ENCODE measurements around the gene RIOX2.

RIOX2 gene

GRCh38 chr3:97968376-97968775 is 3.9 kb downstream of the RIOX2 start:
- DNase-seq (ENCODE audit: low spot score) = no peak
- no peak overlapping the region for H3K27ac ChIP-seq (replicated peaks; ENCODE audit: low read length)
- H2AFZ ChIP-seq (ENCODE audit: low read length) = no peak overlapping the region
- H3K4me1 ChIP-seq (ENCODE audit: control insufficient read depth in 2 of 2, insufficient read depth in 1 of 2, low read depth in 1 of 2, low read length in 2 of 2) = peaks cover 0 to 3% of the 10 kb centered on the region in 2 donors
- no peaks in the 10 kb centered on the region for H3K79me1 ChIP-seq (ENCODE audit: low read depth, low read length)
- no peak overlapping the region for H3K9ac ChIP-seq (ENCODE audit: low read depth, low read length, poor library complexity)
- H4K8ac ChIP-seq (ENCODE audit: low read depth, low read length) = no peak overlapping the region
- H4K91ac ChIP-seq (ENCODE audit: low read depth, low read length, poor library complexity) = no peak overlapping the region
- WGBS, 2 donors (ENCODE audit: extremely low coverage in 2 of 2, insufficient read length in 2 of 2, insufficient replicate concordance in 1 of 2) = no CpG with 5 or more reads among the region's 1 CpG
- H2BK12ac ChIP-seq (ENCODE audit: low read length) = no peak overlapping the region
- no peak overlapping the region for H2AK5ac ChIP-seq (ENCODE audit: low read depth, low read length)
- no peak overlapping the region for H3K4me2 ChIP-seq (ENCODE audit: insufficient read depth, low read length, poor library complexity, severe bottlenecking)
- no peak overlapping the region for H2BK120ac ChIP-seq (ENCODE audit: low read depth, low read length)
- H3K14ac ChIP-seq (ENCODE audit: low read length) = no peak overlapping the region
- H3K27me3 ChIP-seq (ENCODE audit: control insufficient read depth in 3 of 3, insufficient read depth in 3 of 3, low read depth in 1 of 3, low read length in 3 of 3) = no peaks in the 10 kb centered on the region
- H2BK15ac ChIP-seq (ENCODE audit: low read length) = no peak overlapping the region
- no peak overlapping the region for H3K4ac ChIP-seq (ENCODE audit: low read length)
- H3K18ac ChIP-seq (ENCODE audit: low read length) = no peak overlapping the region
- no peak overlapping the region for H3K4me3 ChIP-seq (ENCODE audit: low read length in 2 of 2)
- H3K36me3 ChIP-seq (replicated peaks in 1 of 2; ENCODE audit: control insufficient read depth in 2 of 2, insufficient read depth in 2 of 2, low read length in 2 of 2) = peaks cover 2 to 12% of the 10 kb centered on the region in 2 donors
- H2BK5ac ChIP-seq (ENCODE audit: low read length) = no peak overlapping the region
- no peak overlapping the region for H3K23ac ChIP-seq (ENCODE audit: low read depth, low read length, poor library complexity)
- no peaks in the 10 kb centered on the region for H3K9me3 ChIP-seq (replicated peaks in 1 of 2; ENCODE audit: control insufficient read depth in 2 of 2, insufficient read depth in 1 of 2, low read depth in 1 of 2, low read length in 2 of 2)

- H4K91ac ChIP-seq (ENCODE audit: low read depth, low read length, poor library complexity) = no peak overlapping the region
- peaks cover 0 to 3% of the 10 kb centered on the region in 2 donors for H3K4me1 ChIP-seq (ENCODE audit: control insufficient read depth in 2 of 2, insufficient read depth in 1 of 2, low read depth in 1 of 2, low read length in 2 of 2)
- no peak overlapping the region for H2BK120ac ChIP-seq (ENCODE audit: low read depth, low read length)
- H3K4me3 ChIP-seq (ENCODE audit: low read length in 2 of 2) = no peak overlapping the region
- no CpG with 5 or more reads among the region's 8 CpGs for WGBS, 2 donors (ENCODE audit: extremely low coverage in 2 of 2, insufficient read length in 2 of 2, insufficient replicate concordance in 1 of 2)
- no peak overlapping the region for H3K14ac ChIP-seq (ENCODE audit: low read length)
- H2AK5ac ChIP-seq (ENCODE audit: low read depth, low read length) = no peak overlapping the region
- H3K4me2 ChIP-seq (ENCODE audit: insufficient read depth, low read length, poor library complexity, severe bottlenecking) = no peak overlapping the region
- no peak overlapping the region for H3K4ac ChIP-seq (ENCODE audit: low read length)
- H2BK12ac ChIP-seq (ENCODE audit: low read length) = no peak overlapping the region
- no peak overlapping the region for H2BK5ac ChIP-seq (ENCODE audit: low read length)
- H4K8ac ChIP-seq (ENCODE audit: low read depth, low read length) = no peak overlapping the region
- H3K18ac ChIP-seq (ENCODE audit: low read length) = no peak overlapping the region
- no peaks in the 10 kb centered on the region for H3K79me1 ChIP-seq (ENCODE audit: low read depth, low read length)
- H3K27me3 ChIP-seq (ENCODE audit: control insufficient read depth in 3 of 3, insufficient read depth in 3 of 3, low read depth in 1 of 3, low read length in 3 of 3) = no peaks in the 10 kb centered on the region
- no peak overlapping the region for H3K23ac ChIP-seq (ENCODE audit: low read depth, low read length, poor library complexity)
- H3K36me3 ChIP-seq (replicated peaks in 1 of 2; ENCODE audit: control insufficient read depth in 2 of 2, insufficient read depth in 2 of 2, low read length in 2 of 2) = peaks cover 2 to 12% of the 10 kb centered on the region in 2 donors
- no peak overlapping the region for H3K9ac ChIP-seq (ENCODE audit: low read depth, low read length, poor library complexity)
- H2BK15ac ChIP-seq (ENCODE audit: low read length) = no peak overlapping the region
- H2AFZ ChIP-seq (ENCODE audit: low read length) = no peak overlapping the region
- H3K9me3 ChIP-seq (replicated peaks in 1 of 2; ENCODE audit: control insufficient read depth in 2 of 2, insufficient read depth in 1 of 2, low read depth in 1 of 2, low read length in 2 of 2) = no peaks in the 10 kb centered on the region
- DNase-seq (ENCODE audit: low spot score) = no peak
- H3K27ac ChIP-seq (replicated peaks; ENCODE audit: low read length) = no peak overlapping the region
Observed at GRCh38 chr3:97967966-97968365, 4.3 kb downstream of the RIOX2 start.

- no CpG with 5 or more reads among the region's 8 CpGs for WGBS, 2 donors (ENCODE audit: extremely low coverage in 2 of 2, insufficient read length in 2 of 2, insufficient replicate concordance in 1 of 2)
- H3K27ac ChIP-seq (replicated peaks; ENCODE audit: low read length) = no peak overlapping the region
Observed at GRCh38 chr3:97960993-97961766, 11.1 kb downstream of the RIOX2 start.

GRCh38 chr3:97960551-97960950 is 11.7 kb downstream of the RIOX2 start:
- Histone ChIP-seq H3K4me1 (ENCODE audit: control insufficient read depth in 2 of 2, insufficient read depth in 1 of 2, low read depth in 1 of 2, low read length in 2 of 2) (no peaks in the 10 kb centered on the region), H2BK5ac (ENCODE audit: low read length) (no peak overlapping the region), H3K79me1 (ENCODE audit: low read depth, low read length) (no peaks in the 10 kb centered on the region), H3K36me3 (replicated peaks in 1 of 2; ENCODE audit: control insufficient read depth in 2 of 2, insufficient read depth in 2 of 2, low read length in 2 of 2) (peaks cover 0 to 25% of the 10 kb centered on the region in 2 donors), H2AK5ac (ENCODE audit: low read depth, low read length) (no peak overlapping the region), H3K14ac (ENCODE audit: low read length) (no peak overlapping the region), H4K91ac (ENCODE audit: low read depth, low read length, poor library complexity) (no peak overlapping the region), H2AFZ (ENCODE audit: low read length) (no peak overlapping the region), H3K9me3 (replicated peaks in 1 of 2; ENCODE audit: control insufficient read depth in 2 of 2, insufficient read depth in 1 of 2, low read depth in 1 of 2, low read length in 2 of 2) (no peaks in the 10 kb centered on the region), H3K9ac (ENCODE audit: low read depth, low read length, poor library complexity) (no peak overlapping the region), H4K8ac (ENCODE audit: low read depth, low read length) (no peak overlapping the region), H3K4me3 (ENCODE audit: low read length in 2 of 2) (no peak overlapping the region), H3K4me2 (ENCODE audit: insufficient read depth, low read length, poor library complexity, severe bottlenecking) (no peak overlapping the region), H2BK15ac (ENCODE audit: low read length) (no peak overlapping the region), H3K27ac (replicated peaks; ENCODE audit: low read length) (no peak overlapping the region), H3K18ac (ENCODE audit: low read length) (no peak overlapping the region), H3K23ac (ENCODE audit: low read depth, low read length, poor library complexity) (no peak overlapping the region), H3K4ac (ENCODE audit: low read length) (no peak overlapping the region), H2BK120ac (ENCODE audit: low read depth, low read length) (no peak overlapping the region), H2BK12ac (ENCODE audit: low read length) (no peak overlapping the region), H3K27me3 (ENCODE audit: control insufficient read depth in 3 of 3, insufficient read depth in 3 of 3, low read depth in 1 of 3, low read length in 3 of 3) (no peaks in the 10 kb centered on the region)
- no CpG with 5 or more reads among the region's 5 CpGs for WGBS, 2 donors (ENCODE audit: extremely low coverage in 2 of 2, insufficient read length in 2 of 2, insufficient replicate concordance in 1 of 2)
- DNase-seq (ENCODE audit: low spot score) = no peak

More at GRCh38 chr3:97960993-97961766, 11.1 kb downstream of the RIOX2 start:
- Histone ChIP-seq H2AK5ac (ENCODE audit: low read depth, low read length) (no peak overlapping the region), H3K9me3 (replicated peaks in 1 of 2; ENCODE audit: control insufficient read depth in 2 of 2, insufficient read depth in 1 of 2, low read depth in 1 of 2, low read length in 2 of 2) (no peaks in the 10 kb centered on the region), H2BK15ac (ENCODE audit: low read length) (no peak overlapping the region), H3K4me3 (ENCODE audit: low read length in 2 of 2) (no peak overlapping the region), H4K8ac (ENCODE audit: low read depth, low read length) (no peak overlapping the region), H3K23ac (ENCODE audit: low read depth, low read length, poor library complexity) (no peak overlapping the region), H3K4ac (ENCODE audit: low read length) (no peak overlapping the region), H3K14ac (ENCODE audit: low read length) (no peak overlapping the region), H2BK120ac (ENCODE audit: low read depth, low read length) (no peak overlapping the region), H2BK5ac (ENCODE audit: low read length) (no peak overlapping the region), H3K79me1 (ENCODE audit: low read depth, low read length) (no peaks in the 10 kb centered on the region), H3K18ac (ENCODE audit: low read length) (no peak overlapping the region), H3K9ac (ENCODE audit: low read depth, low read length, poor library complexity) (no peak overlapping the region), H2AFZ (ENCODE audit: low read length) (no peak overlapping the region), H3K4me1 (ENCODE audit: control insufficient read depth in 2 of 2, insufficient read depth in 1 of 2, low read depth in 1 of 2, low read length in 2 of 2) (no peaks in the 10 kb centered on the region), H3K27me3 (ENCODE audit: control insufficient read depth in 3 of 3, insufficient read depth in 3 of 3, low read depth in 1 of 3, low read length in 3 of 3) (no peaks in the 10 kb centered on the region), H4K91ac (ENCODE audit: low read depth, low read length, poor library complexity) (no peak overlapping the region), H3K4me2 (ENCODE audit: insufficient read depth, low read length, poor library complexity, severe bottlenecking) (no peak overlapping the region), H3K36me3 (replicated peaks in 1 of 2; ENCODE audit: control insufficient read depth in 2 of 2, insufficient read depth in 2 of 2, low read length in 2 of 2) (peaks cover 0 to 27% of the 10 kb centered on the region in 2 donors), H2BK12ac (ENCODE audit: low read length) (no peak overlapping the region)
- no peak for DNase-seq (ENCODE audit: low spot score)
